ENCODE data around the gene DDX42. TPM values are rescaled to one million over a fixed set of nuclear protein-coding genes. Genes with fewer than 3 reads are reported as not detected.

DDX42 gene
- total and polyA plus RNA-seq, 9 of the 15 experiments (the other 6 are each of a cell fraction or from before 2014, with no cell fraction given), result 16.5 to 149 (median 87.6) TPM

DNA sequence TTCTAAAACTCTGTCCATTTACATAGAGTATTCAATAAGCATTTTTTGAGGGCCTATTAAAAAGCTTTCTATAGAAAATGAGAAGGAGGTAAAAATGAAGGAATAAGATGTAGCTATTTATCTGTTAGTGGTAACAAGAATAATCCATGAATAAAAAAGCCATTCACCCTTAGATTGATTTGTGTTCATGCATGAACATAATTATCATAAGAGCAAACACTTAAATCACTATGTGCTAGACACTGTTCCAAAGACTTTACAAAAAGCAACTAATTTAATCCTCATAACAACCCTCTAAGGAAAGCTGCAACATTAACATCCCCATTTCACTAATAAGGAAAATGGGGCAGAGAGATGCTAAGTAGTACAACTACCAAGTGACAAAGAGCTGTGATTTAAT is 7.2 kb upstream of the DDX42 start (continued):
- TF ChIP-seq NKRF (IDR thresholded peaks at IDR 0.05; ENCODE audit: borderline replicate concordance) (no peak), HINFP (tag; conservative IDR thresholded peaks at IDR 0.05; ENCODE audit: low read depth) (no peak), CREM (IDR thresholded peaks at IDR 0.05; ENCODE audit: low read depth) (no peak), MEF2A (IDR thresholded peaks at IDR 0.05; ENCODE audit: control insufficient read depth, low read depth, low read length) (no peak), GTF2A2 (tag; IDR thresholded peaks at IDR 0.05) (no peak), OTX1 (CRISPR knock-in tag; IDR thresholded peaks at IDR 0.05) (no peak), ZNF253 (CRISPR knock-in tag; conservative IDR thresholded peaks at IDR 0.05) (no peak), ZNF324 (CRISPR knock-in tag; IDR thresholded peaks at IDR 0.05) (no peak), NONO (IDR thresholded peaks at IDR 0.05; ENCODE audit: low read depth in 2 of 2, low read length in 1 of 2) (no peak)
- TF ChIP-seq, protein P1, sequence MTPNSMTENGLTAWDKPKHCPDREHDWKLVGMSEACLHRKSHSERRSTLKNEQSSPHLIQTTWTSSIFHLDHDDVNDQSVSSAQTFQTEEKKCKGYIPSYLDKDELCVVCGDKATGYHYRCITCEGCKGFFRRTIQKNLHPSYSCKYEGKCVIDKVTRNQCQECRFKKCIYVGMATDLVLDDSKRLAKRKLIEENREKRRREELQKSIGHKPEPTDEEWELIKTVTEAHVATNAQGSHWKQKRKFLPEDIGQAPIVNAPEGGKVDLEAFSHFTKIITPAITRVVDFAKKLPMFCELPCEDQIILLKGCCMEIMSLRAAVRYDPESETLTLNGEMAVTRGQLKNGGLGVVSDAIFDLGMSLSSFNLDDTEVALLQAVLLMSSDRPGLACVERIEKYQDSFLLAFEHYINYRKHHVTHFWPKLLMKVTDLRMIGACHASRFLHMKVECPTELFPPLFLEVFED (CRISPR knock-in tag; conservative IDR thresholded peaks at IDR 0.05), result no peak
